Measurements from ENCODE around the gene MED29. TPM values are rescaled to one million over a fixed set of nuclear protein-coding genes. Genes with fewer than 3 reads are reported as not detected.

The MED29 gene
- total RNA-seq, 2 donors from 2014 or later = 29.3 to 86.1 TPM

GRCh38 chr19:39420769-39421168 is 29.6 kb downstream of the MED29 start:
- Histone ChIP-seq H3K27ac (no peak overlapping the region), H3K4me3 (no peak overlapping the region), H3K4me1 (ENCODE audit: control insufficient read depth in 1 of 2, low read depth in 2 of 2) (peaks cover 3 to 12% of the 10 kb centered on the region in 2 donors), H3K9me3 (no peaks in the 10 kb centered on the region), H3K27me3 (replicated peaks; ENCODE audit: insufficient read depth) (no peaks in the 10 kb centered on the region), H3K36me3 (peaks cover 69% of the 10 kb centered on the region)
- TF ChIP-seq CTCF (IDR thresholded peaks at IDR 0.05) = no peak
- DNase-seq (ENCODE audit: low spot score) = no peak
- no peak for ATAC-seq (ENCODE audit: insufficient number of reproducible peaks, low FRiP score, low read depth)

- no peak for DNase-seq (ENCODE audit: low spot score)
- ATAC-seq (ENCODE audit: insufficient number of reproducible peaks, low FRiP score, low read depth) = no peak
- Histone ChIP-seq H3K4me1 (ENCODE audit: control insufficient read depth in 1 of 2, low read depth in 2 of 2) (no peaks in the 10 kb centered on the region), H3K36me3 (peaks cover 58% of the 10 kb centered on the region), H3K9me3 (no peaks in the 10 kb centered on the region), H3K27me3 (replicated peaks; ENCODE audit: insufficient read depth) (no peaks in the 10 kb centered on the region), H3K27ac (no peak overlapping the region), H3K4me3 (no peak overlapping the region)
- no peak for TF ChIP-seq CTCF (IDR thresholded peaks at IDR 0.05)
Measured at GRCh38 chr19:39422020-39422419, 30.8 kb downstream of the MED29 start.

GRCh38 chr19:39423258-39424086 is 32.3 kb downstream of the MED29 start:
- no peak for ATAC-seq (ENCODE audit: insufficient number of reproducible peaks, low FRiP score, low read depth)
- H3K27ac ChIP-seq = no peak overlapping the region
- H3K36me3 ChIP-seq = peaks cover 45% of the 10 kb centered on the region
- TF ChIP-seq CTCF (IDR thresholded peaks at IDR 0.05) = no peak
- peaks cover 0 to 9% of the 10 kb centered on the region in 2 donors for H3K4me1 ChIP-seq (ENCODE audit: control insufficient read depth in 1 of 2, low read depth in 2 of 2)
- no peaks in the 10 kb centered on the region for H3K9me3 ChIP-seq
- no peaks in the 10 kb centered on the region for H3K27me3 ChIP-seq (replicated peaks; ENCODE audit: insufficient read depth)
- no peak overlapping the region for H3K4me3 ChIP-seq
- DNase-seq (ENCODE audit: low spot score) = no peak

GRCh38 chr19:39424934-39425333 is 33.8 kb downstream of the MED29 start:
- no peak for TF ChIP-seq CTCF (IDR thresholded peaks at IDR 0.05)
- Histone ChIP-seq H3K4me3 (no peak overlapping the region), H3K27me3 (replicated peaks; ENCODE audit: insufficient read depth) (no peaks in the 10 kb centered on the region), H3K4me1 (ENCODE audit: control insufficient read depth in 1 of 2, low read depth in 2 of 2) (peaks cover 11 to 21% of the 10 kb centered on the region in 2 donors), H3K9me3 (no peaks in the 10 kb centered on the region), H3K36me3 (peaks cover 33% of the 10 kb centered on the region), H3K27ac (no peak overlapping the region)
- DNase-seq (ENCODE audit: low spot score) (no peak), ATAC-seq (ENCODE audit: insufficient number of reproducible peaks, low FRiP score, low read depth) (no peak)

GRCh38 chr19:39425744-39426143 is 34.6 kb downstream of the MED29 start:
- Histone ChIP-seq H3K27me3 (replicated peaks; ENCODE audit: insufficient read depth) (no peaks in the 10 kb centered on the region), H3K36me3 (peaks cover 27% of the 10 kb centered on the region), H3K4me3 (no peak overlapping the region), H3K9me3 (no peaks in the 10 kb centered on the region), H3K27ac (no peak overlapping the region), H3K4me1 (ENCODE audit: control insufficient read depth in 1 of 2, low read depth in 2 of 2) (peaks cover 11 to 21% of the 10 kb centered on the region in 2 donors)
- no peak for TF ChIP-seq CTCF (IDR thresholded peaks at IDR 0.05)
- DNase-seq (ENCODE audit: low spot score) (no peak), ATAC-seq (ENCODE audit: insufficient number of reproducible peaks, low FRiP score, low read depth) (no peak)

Data from thoracic aorta (tissue), 2 donors.